ENCODE data around the gene LIPM.

DNA sequence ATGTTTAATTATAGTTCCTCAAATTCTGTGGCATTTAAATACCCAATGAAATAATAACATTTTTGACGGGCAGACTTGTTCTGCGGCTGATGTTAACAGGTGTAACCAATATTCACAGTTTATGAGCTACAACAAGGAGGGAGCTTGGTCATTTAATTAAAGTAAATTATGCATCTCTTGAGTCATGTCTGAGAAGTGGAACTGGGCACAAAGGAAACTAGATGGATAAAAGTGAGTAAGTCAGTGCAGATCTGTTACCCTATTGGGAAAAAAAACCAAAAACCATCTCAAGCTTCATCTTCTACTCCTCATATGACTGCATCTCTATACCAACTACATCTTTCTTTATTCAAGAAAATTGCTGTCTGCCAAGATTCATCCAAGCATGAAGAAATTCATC, 25.1 kb downstream of the LIPM start:
- TF ChIP-seq POLR2A (IDR thresholded peaks at IDR 0.05) (no peak), POLR2AphosphoS5 (IDR thresholded peaks at IDR 0.05) (no peak)
- TF ChIP-seq, protein P1, sequence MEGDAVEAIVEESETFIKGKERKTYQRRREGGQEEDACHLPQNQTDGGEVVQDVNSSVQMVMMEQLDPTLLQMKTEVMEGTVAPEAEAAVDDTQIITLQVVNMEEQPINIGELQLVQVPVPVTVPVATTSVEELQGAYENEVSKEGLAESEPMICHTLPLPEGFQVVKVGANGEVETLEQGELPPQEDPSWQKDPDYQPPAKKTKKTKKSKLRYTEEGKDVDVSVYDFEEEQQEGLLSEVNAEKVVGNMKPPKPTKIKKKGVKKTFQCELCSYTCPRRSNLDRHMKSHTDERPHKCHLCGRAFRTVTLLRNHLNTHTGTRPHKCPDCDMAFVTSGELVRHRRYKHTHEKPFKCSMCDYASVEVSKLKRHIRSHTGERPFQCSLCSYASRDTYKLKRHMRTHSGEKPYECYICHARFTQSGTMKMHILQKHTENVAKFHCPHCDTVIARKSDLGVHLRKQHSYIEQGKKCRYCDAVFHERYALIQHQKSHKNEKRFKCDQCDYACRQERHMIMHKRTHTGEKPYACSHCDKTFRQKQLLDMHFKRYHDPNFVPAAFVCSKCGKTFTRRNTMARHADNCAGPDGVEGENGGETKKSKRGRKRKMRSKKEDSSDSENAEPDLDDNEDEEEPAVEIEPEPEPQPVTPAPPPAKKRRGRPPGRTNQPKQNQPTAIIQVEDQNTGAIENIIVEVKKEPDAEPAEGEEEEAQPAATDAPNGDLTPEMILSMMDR (IDR thresholded peaks at IDR 0.05), result no peak
